GM12801 (cell line): Measurements from ENCODE around the gene SYCE1L.

Source experiments
- TF ChIP-seq, protein P1 (sequence below): IDR thresholded peaks from one replicate; pipeline ENCODE4 v1.5.1; 2011; ENCODE audit warnings: control low read depth; ENCODE audit not compliant: insufficient read length; ENCODE audit errors: extremely low read depth

SYCE1L gene

DNA sequence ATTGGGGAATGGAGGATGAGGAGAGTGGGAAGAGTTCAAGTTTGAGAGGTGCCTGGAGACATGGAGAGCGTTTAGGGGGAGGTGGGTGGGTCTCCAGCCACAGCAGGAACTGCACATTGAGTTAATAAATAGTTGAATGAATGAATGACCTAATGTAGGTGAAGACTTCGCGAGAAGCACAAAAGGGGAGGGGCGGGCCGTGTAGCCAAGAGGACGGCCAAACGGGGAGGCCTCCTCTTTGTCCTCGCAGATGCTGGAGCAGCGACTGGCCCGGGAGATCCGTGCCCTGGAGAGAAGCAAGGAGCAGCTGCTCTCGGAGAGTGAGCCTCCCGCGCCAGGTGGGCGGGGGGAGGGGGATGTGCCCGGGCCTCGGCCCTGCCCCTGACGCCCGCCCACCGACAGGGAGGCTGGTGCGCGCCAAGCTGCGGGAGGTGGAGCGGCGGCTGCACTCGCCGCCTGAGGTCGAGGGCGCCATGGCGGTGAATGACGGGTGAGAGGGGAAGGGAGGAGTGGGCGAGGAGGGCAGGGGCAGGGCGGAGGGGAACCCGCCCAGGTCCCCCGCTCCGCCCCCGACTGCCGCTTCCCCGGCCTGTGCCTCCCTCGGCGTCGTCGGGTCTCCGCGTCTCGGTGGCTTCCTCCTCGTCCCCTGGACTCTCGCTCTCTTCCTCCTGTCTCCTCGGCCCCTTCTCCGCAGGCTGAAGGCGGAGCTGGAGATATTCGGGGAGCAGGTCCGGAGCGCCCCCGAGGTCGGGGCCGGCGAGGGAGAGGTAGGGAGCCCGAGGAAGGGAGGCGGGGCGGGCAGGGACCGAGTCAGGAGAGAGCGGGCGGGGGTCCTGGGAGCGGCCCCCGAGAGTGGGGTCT is 12.9 kb downstream of the SYCE1L start:
- TF ChIP-seq, protein P1, sequence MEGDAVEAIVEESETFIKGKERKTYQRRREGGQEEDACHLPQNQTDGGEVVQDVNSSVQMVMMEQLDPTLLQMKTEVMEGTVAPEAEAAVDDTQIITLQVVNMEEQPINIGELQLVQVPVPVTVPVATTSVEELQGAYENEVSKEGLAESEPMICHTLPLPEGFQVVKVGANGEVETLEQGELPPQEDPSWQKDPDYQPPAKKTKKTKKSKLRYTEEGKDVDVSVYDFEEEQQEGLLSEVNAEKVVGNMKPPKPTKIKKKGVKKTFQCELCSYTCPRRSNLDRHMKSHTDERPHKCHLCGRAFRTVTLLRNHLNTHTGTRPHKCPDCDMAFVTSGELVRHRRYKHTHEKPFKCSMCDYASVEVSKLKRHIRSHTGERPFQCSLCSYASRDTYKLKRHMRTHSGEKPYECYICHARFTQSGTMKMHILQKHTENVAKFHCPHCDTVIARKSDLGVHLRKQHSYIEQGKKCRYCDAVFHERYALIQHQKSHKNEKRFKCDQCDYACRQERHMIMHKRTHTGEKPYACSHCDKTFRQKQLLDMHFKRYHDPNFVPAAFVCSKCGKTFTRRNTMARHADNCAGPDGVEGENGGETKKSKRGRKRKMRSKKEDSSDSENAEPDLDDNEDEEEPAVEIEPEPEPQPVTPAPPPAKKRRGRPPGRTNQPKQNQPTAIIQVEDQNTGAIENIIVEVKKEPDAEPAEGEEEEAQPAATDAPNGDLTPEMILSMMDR, result no peak

DNA sequence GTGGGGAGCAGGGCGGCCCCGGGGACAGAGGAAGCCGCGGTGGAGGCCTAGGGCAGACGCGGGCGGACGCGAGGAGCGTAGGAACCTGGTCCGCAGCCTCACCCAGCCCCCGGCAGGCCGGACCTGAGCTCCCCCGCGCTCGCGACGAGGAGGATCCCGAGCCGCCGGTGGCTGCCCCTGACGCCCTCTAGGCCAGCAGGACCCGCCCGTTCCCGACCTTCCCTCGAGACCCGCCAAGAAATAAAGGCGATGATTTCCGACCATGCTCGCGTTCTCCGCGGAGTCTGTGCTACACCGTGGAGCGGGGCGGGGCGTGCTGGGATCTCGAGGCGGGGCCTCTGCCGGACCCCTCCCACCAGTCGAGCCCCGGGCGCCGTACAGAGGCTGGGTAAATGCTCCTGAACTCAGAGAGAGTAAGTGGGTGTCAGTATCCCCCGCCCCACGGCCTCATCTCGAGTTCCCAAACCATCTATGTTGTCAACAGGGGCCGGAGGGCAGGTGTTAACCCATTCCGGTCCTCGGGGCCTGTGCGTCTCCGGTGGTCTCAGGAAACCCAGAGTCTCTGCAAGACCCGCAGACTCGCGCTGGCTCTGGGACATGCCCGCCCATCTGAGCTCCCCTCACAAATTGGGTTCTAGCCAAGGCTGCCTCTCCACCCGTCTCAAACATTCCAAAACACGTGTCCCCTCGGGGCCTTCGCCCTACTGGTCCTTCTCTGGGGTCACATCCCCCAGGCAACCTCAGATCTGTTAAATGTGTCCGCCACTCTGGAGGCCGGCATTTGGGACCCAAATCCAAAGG is 13.7 kb downstream of the SYCE1L start:
- TF ChIP-seq, protein P1, result no peak

DNA sequence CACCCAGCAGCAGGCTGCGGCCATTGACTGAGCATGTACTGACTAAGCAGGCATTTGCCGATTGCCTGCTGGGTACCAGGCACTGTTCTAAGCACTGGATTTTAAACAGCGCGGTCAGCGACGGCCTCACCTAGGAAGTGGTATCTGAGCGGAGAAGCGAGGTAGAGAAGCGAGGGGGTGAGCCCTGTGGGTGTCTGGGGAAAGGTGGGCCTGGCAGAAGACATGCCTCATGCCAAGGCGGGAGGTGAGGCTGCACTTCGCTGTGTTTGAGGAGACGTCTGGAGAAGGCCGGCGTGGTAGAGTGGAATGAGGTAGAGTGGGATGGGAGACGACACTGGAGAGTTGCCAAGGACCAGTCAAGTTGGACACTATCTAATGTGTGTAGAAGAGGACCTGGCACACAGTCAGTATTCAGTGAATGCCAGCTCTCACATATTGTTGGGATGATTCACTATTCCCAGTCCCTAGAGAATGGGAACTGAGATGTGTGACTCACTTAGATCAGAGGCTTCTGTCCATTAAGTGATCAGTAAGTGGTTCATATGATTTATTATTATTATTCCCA is 14.4 kb downstream of the SYCE1L start:
- TF ChIP-seq, protein P1, result no peak

DNA sequence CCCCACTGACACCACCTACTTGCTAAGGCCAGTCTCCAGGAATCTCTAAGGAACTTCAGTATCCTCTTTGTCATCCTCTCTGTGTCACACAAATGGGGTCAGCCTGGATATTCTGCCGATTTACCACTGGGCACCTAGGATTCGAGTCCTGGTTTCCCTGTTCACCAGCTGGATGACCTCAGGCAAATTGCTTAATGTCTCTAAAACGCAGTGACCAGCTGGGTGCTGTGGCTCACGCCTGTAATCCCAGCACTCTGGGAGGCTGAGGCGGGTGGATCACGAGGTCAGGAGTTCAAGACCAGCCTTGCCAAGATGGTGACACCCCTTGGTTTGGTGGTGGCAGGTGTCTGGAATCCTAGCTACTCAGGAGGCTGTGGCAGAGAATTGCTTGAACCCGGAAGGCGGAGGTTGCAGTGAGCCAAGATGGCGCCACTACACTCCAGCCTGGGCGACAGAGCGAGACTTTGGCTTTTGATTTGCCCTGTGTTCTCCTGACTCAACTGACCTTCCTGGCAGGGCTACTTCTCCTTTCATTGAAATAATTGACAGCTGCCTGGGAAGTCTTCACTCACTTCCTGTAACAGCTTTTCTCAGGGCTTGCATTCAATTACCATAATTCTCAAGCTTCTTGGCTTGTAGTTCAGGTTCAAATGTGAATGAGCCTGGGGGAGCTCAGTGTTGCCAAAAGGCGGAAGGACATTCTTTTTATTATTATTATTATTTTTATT is 15.4 kb downstream of the SYCE1L start:
- TF ChIP-seq, protein P1, result no peak

DNA sequence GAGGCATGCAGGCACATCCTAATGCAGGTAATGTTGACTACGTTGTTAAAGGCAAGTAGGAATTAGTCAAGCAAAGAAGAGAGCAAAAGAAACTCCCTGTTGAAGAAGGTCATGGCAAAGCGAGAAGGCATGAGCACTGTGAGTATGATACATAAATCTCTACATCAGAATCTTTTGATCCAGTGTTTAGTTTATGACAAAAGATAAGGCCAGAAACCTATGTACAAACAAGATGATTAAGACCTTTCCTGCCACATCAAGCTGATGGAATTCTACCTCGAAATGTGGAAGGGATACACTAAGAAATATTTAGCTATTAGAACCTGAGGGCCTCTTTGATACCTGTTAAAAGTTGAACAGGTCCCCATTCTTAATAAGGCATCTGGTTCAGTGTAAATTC is 20.2 kb downstream of the SYCE1L start:
- TF ChIP-seq, protein P1, result no peak

DNA sequence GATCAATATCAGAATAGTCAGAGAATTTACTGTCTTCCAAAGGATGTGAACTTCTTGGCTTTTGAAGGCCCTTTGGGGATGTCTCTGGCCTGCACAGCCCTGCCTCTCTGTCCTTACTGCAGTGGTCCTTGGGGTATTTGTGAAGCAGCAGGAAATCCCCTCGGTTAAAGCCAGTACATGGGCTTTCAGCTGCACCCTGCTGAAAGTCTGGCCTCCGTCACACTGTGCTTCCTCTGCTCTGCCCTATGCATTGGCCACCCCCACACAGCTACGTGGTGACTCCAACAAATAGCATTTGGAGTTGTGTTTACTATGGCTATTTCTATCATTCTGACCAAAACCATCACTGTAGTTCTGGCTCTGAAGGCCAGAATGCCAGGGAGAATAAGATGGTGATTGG is 21.2 kb downstream of the SYCE1L start:
- TF ChIP-seq, protein P1, result no peak

DNA sequence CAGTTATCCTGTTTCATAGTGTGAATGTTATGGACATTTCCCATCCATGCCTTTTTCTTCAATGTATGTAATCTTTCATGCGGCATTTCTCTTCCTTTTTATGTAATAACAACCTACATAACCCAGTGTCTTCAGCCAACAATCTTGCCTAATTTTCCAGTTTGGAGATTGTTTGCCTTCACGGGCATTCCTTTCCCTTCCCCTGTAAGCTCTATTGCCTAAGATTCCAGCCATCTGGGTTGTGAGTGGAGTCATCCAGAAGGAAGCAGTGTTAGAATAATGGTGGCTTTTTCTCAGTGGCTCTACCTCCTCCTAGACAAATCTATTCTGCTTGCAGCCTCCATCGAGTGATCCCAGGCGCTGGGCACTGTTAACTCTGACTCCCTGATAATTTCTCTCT is 22.3 kb downstream of the SYCE1L start:
- TF ChIP-seq, protein P1, result no peak
